Hepatocyte (in vitro differentiated cells): Measurements from ENCODE around the gene RELB. TPM values are rescaled to one million over a fixed set of nuclear protein-coding genes. Genes with fewer than 3 reads are reported as not detected.

Experiments
- DNase-seq: peaks from one replicate; pipeline ENCODE4 v3.0.0-alpha.2; 2016; ENCODE audit warnings: low spot score
- H2AFZ ChIP-seq: fragments of 200-600 bp; sonication (generic); 2 replicates; pipeline ENCODE4 v1.6.0; 2016; ENCODE audit warnings: antibody characterized with exemption, mild to moderate bottlenecking
- H3K27ac ChIP-seq: fragments of 200-600 bp; sonication (generic); 2 replicates; pipeline ENCODE4 v1.5.1; 2016; ENCODE audit warnings: mild to moderate bottlenecking
- H3K27me3 ChIP-seq: fragments of 200-600 bp; sonication (generic); 2 replicates; pipeline ENCODE4 v1.6.1; 2016
- H3K36me3 ChIP-seq: fragments of 200-600 bp; sonication (generic); replicated peaks from 2 replicates; pipeline ENCODE4 v1.5.1; 2016; ENCODE audit warnings: low read depth; ENCODE audit not compliant: insufficient read depth
- H3K4me1 ChIP-seq: fragments of 200-600 bp; sonication (generic); 2 replicates; pipeline ENCODE4 v1.5.1; 2016; ENCODE audit warnings: mild to moderate bottlenecking, moderate library complexity; ENCODE audit not compliant: insufficient read depth
- H3K4me2 ChIP-seq: fragments of 200-600 bp; sonication (generic); 2 replicates; pipeline ENCODE4 v1.6.0; 2016
- H3K4me3 ChIP-seq: fragments of 200-600 bp; sonication (generic); 2 replicates; pipeline ENCODE4 v1.5.1; 2016; ENCODE audit warnings: mild to moderate bottlenecking
- H3K79me2 ChIP-seq: fragments of 200-600 bp; sonication (generic); 2 replicates; pipeline ENCODE4 v1.6.0; 2017; ENCODE audit warnings: mild to moderate bottlenecking
- H3K9me2 ChIP-seq: fragments of 200-600 bp; sonication (generic); replicated peaks from 2 replicates; pipeline ENCODE4 v1.6.0; 2017; ENCODE audit warnings: mild to moderate bottlenecking; ENCODE audit not compliant: insufficient read depth
- H3K9me3 ChIP-seq: fragments of 200-600 bp; sonication (generic); 2 replicates; pipeline ENCODE4 v1.5.1; 2016; ENCODE audit warnings: low read depth, mild to moderate bottlenecking
- H4K20me1 ChIP-seq: fragments of 200-600 bp; sonication (generic); 2 replicates; pipeline ENCODE4 v1.6.0; 2016; ENCODE audit warnings: mild to moderate bottlenecking; ENCODE audit not compliant: insufficient read depth, poor library complexity, severe bottlenecking
- EZH2 ChIP-seq: fragments of 200-600 bp; sonication (generic); IDR thresholded peaks from 2 replicates; pipeline ENCODE4 v1.6.1; 2016; ENCODE audit warnings: antibody characterized with exemption, mild to moderate bottlenecking, borderline replicate concordance
- EZH2phosphoT487 ChIP-seq: fragments of 200-600 bp; sonication (generic); IDR thresholded peaks from one replicate; pipeline ENCODE4 v1.6.1; 2018; ENCODE audit warnings: antibody characterized with exemption, mild to moderate bottlenecking, low read depth, moderate library complexity; ENCODE audit not compliant: unreplicated experiment, severe bottlenecking
- WGBS: methylation state at CpG from one replicate; pipeline ENCODE4 v1.1.6; 2016; ENCODE audit warnings: low lambda C conversion rate; ENCODE audit errors: missing lambda C conversion rate; 5-methylcytosine and 5-hydroxymethylcytosine counted together
- polyA plus RNA-seq: library from polyadenylated mRNA; unstranded; fragments of >200 nt; fragmentation: Nextera tagmentation; extraction: Ambion mirVana; gene quantifications from 2 replicates; pipeline ENCODE4 v1.2.1, GENCODE V29; 2016
- total RNA-seq: library from RNA; depleted of rRNA; stranded (reverse); fragments of >200 nt; gene quantifications from 2 replicates; pipeline ENCODE4 v1.2.3, GENCODE V29; 2014
- TF ChIP-seq, protein P1 (sequence below): fragments of 200-600 bp; sonication (generic); IDR thresholded peaks from 2 replicates; pipeline ENCODE4 v1.5.1; 2016; ENCODE audit warnings: antibody characterized with exemption, mild to moderate bottlenecking; ENCODE audit not compliant: poor library complexity

Gene RELB
- total and polyA plus RNA-seq, 2 experiments from 2014 or later = 6.3 to 9.1 TPM

GRCh38 chr19:45047188-45047797 is 46.0 kb downstream of the RELB start:
- Histone ChIP-seq H4K20me1 (peaks cover 75% of the 10 kb centered on the region), H3K4me2 (no peak overlapping the region), H3K4me1 (peaks cover 10% of the 10 kb centered on the region), H3K27me3 (no peaks in the 10 kb centered on the region), H3K9me2 (no peaks in the 10 kb centered on the region), H2AFZ (no peak overlapping the region), H3K4me3 (no peak overlapping the region), H3K9me3 (no peaks in the 10 kb centered on the region), H3K79me2 (peaks cover 95% of the 10 kb centered on the region), H3K27ac (peak overlapping the region; percentile 38), H3K36me3 (no peaks in the 10 kb centered on the region)
- 91% methylated on average over 7 of the region's 7 CpGs for WGBS
- TF ChIP-seq EZH2 (no peak), EZH2phosphoT487 (no peak)
- TF ChIP-seq, protein P1, sequence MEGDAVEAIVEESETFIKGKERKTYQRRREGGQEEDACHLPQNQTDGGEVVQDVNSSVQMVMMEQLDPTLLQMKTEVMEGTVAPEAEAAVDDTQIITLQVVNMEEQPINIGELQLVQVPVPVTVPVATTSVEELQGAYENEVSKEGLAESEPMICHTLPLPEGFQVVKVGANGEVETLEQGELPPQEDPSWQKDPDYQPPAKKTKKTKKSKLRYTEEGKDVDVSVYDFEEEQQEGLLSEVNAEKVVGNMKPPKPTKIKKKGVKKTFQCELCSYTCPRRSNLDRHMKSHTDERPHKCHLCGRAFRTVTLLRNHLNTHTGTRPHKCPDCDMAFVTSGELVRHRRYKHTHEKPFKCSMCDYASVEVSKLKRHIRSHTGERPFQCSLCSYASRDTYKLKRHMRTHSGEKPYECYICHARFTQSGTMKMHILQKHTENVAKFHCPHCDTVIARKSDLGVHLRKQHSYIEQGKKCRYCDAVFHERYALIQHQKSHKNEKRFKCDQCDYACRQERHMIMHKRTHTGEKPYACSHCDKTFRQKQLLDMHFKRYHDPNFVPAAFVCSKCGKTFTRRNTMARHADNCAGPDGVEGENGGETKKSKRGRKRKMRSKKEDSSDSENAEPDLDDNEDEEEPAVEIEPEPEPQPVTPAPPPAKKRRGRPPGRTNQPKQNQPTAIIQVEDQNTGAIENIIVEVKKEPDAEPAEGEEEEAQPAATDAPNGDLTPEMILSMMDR = no peak
- DNase-seq = no peak

- H3K4me2 ChIP-seq = no peak overlapping the region
- peaks cover 67% of the 10 kb centered on the region for H4K20me1 ChIP-seq
- no peak for TF ChIP-seq EZH2
- TF ChIP-seq, protein P1 = no peak
- TF ChIP-seq EZH2phosphoT487 = no peak
- H3K36me3 ChIP-seq = no peaks in the 10 kb centered on the region
- H3K27me3 ChIP-seq = no peaks in the 10 kb centered on the region
- 88% methylated on average over 8 of the region's 8 CpGs for WGBS
- no peak for DNase-seq
- H3K27ac ChIP-seq = no peak overlapping the region
- H3K79me2 ChIP-seq = peaks cover 92% of the 10 kb centered on the region
- no peaks in the 10 kb centered on the region for H3K9me2 ChIP-seq
- no peak overlapping the region for H3K4me3 ChIP-seq
- no peak overlapping the region for H2AFZ ChIP-seq
- H3K4me1 ChIP-seq = peaks cover 10% of the 10 kb centered on the region
- no peaks in the 10 kb centered on the region for H3K9me3 ChIP-seq
These were observed 47.9 kb downstream of the RELB start for GRCh38 chr19:45049073-45049736.

DNA sequence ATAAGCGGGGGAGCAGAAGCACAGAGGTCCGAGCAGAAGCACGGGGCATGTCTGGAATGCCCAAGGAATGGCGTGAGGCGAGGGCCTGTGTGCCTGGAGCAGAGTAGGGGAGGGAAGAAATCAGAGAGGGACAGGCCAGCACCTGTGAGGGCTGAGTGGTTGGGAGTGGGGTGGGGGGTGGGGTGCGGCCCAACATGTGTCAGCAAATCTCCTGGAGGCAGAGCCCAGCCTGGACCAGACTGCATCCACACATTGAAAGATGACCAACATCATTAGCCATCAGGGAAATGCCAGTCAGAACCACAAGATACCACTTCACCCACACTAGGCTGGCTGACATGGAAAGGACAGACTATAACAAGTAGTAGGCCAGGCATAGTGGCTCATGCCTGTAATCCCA is 48.8 kb downstream of the RELB start:
- no peaks in the 10 kb centered on the region for H3K36me3 ChIP-seq
- WGBS = 87% methylated on average over 6 of the region's 6 CpGs
- no peaks in the 10 kb centered on the region for H3K9me2 ChIP-seq
- H3K27ac ChIP-seq = no peak overlapping the region
- H3K79me2 ChIP-seq = peaks cover 87% of the 10 kb centered on the region
- no peaks in the 10 kb centered on the region for H3K27me3 ChIP-seq
- H3K4me1 ChIP-seq = peaks cover 10% of the 10 kb centered on the region
- H3K4me3 ChIP-seq = no peak overlapping the region
- DNase-seq = no peak
- H3K9me3 ChIP-seq = no peaks in the 10 kb centered on the region
- H2AFZ ChIP-seq = no peak overlapping the region
- no peak overlapping the region for H3K4me2 ChIP-seq
- peaks cover 59% of the 10 kb centered on the region for H4K20me1 ChIP-seq
- TF ChIP-seq EZH2 (no peak), EZH2phosphoT487 (no peak)
- TF ChIP-seq, protein P1 = no peak
